SK-MEL-5 (cell line): ENCODE data around the gene COX7A2. TPM values are rescaled to one million over a fixed set of nuclear protein-coding genes. Genes with fewer than 3 reads are reported as not detected.

Experiments
- DNase-seq: peaks from one replicate; pipeline ENCODE4 v3.0.0-alpha.2; 2016; ENCODE audit warnings: low read depth, low spot score
- in situ Hi-C: cut with HindIII; loops from 2 replicates; pipeline ENCODE4 v1.10.0; 2016; ENCODE audit warnings: low sequenced_read_pairs, high pct_unique_total_duplicates, low pct_unique_long_range_greater_than_20kb
- polyA plus RNA-seq, 2 experiments: library from polyadenylated mRNA; depleted of rRNA; stranded (reverse); fragments of >200 nt; gene quantifications; 2 replicates each; pipeline ENCODE4 v1.2.3, GENCODE V29; 2015
- total RNA-seq: library from RNA; depleted of rRNA; stranded (reverse); fragments of >200 nt; shearing (Covaris generic); gene quantifications from 2 replicates; pipeline ENCODE4 v1.2.3, GENCODE V29; 2014; rRNA removed

The COX7A2 gene
- 271 and 303 TPM in 2 replicates for total RNA-seq
- 167 and 292 TPM in 2 replicates for polyA plus RNA-seq (2015; cell fraction: cytosol; rRNA removed)
- 62.0 and 144 TPM in 2 replicates for polyA plus RNA-seq (2015; cell fraction: nucleus; rRNA removed)

- in situ Hi-C loops, result no loop called here
- peak; percentile 97 for DNase-seq
Observed at GRCh38 chr6:75243333-75244062, at the start of gene COX7A2. TSS of gene COX7A2 (minus strand) at chr6:75243801. CDS start at chr6:75243734, 67 bp downstream.

- no peak for DNase-seq
- in situ Hi-C loops, result no loop called here
Observed at GRCh38 chr6:75292555-75292954, 49.0 kb upstream of the COX7A2 start.

- DNase-seq, result no peak
Observed at GRCh38 chr6:75291744-75292143, 48.1 kb upstream of the COX7A2 start.

GRCh38 chr6:75291331-75291730, 47.7 kb upstream of the COX7A2 start:
- DNase-seq, result no peak
- in situ Hi-C loops, result no loop called here

More at GRCh38 chr6:75291744-75292143, 48.1 kb upstream of the COX7A2 start:
- in situ Hi-C loops, result no loop called here

GRCh38 chr6:75290136-75290945, 46.7 kb upstream of the COX7A2 start:
- DNase-seq, result no peak
- in situ Hi-C loops, result no loop called here

- DNase-seq, result no peak
- in situ Hi-C loops, result no loop called here
Observed at GRCh38 chr6:75288023-75288422, 44.4 kb upstream of the COX7A2 start.

GRCh38 chr6:75287424-75287823, 43.8 kb upstream of the COX7A2 start:
- DNase-seq, result no peak
- in situ Hi-C loops, result no loop called here

- in situ Hi-C loops, result no loop called here
- no peak for DNase-seq
Observed at GRCh38 chr6:75286955-75287354, 43.4 kb upstream of the COX7A2 start.

- DNase-seq, result no peak
- in situ Hi-C loops, result no loop called here
Observed at GRCh38 chr6:75285283-75285639, 41.7 kb upstream of the COX7A2 start.

- in situ Hi-C loops, result no loop called here
- DNase-seq, result peak; percentile 99
Observed at GRCh38 chr6:75284632-75285282, 41.2 kb upstream of the COX7A2 start, which contains the start of gene TMEM30A. TSS of gene TMEM30A (minus strand) at chr6:75284792. CDS start at chr6:75284638, 154 bp downstream.

GRCh38 chr6:75283907-75284631, 40.5 kb upstream of the COX7A2 start:
- in situ Hi-C loops, result no loop called here
- DNase-seq, result no peak

- in situ Hi-C loops, result no loop called here
- no peak for DNase-seq
Observed at GRCh38 chr6:75282706-75283105, 39.1 kb upstream of the COX7A2 start.

GRCh38 chr6:75281653-75282052, 38.1 kb upstream of the COX7A2 start:
- no peak for DNase-seq
- in situ Hi-C loops, result no loop called here

GRCh38 chr6:75280131-75280855, 36.7 kb upstream of the COX7A2 start:
- in situ Hi-C loops, result no loop called here
- no peak for DNase-seq

- no peak for DNase-seq
- in situ Hi-C loops, result no loop called here
Observed at GRCh38 chr6:75279418-75279817, 35.8 kb upstream of the COX7A2 start.

GRCh38 chr6:75278474-75279077, 35.0 kb upstream of the COX7A2 start:
- in situ Hi-C loops, result no loop called here
- DNase-seq, result no peak

GRCh38 chr6:75275067-75275466, 31.5 kb upstream of the COX7A2 start:
- no peak for DNase-seq
- in situ Hi-C loops, result no loop called here
